Cerebellar nuclear complex (tissue), 1 donor: ENCODE results near the gene NOD1.
A peak's percentile ranks its signal among the peaks of the same experiment; 100 is the strongest.
"Not testable (repeated sequence)": the region's sequence is repeated elsewhere in the genome, so short reads cannot be mapped to it uniquely, and the experiment has no call there.

Experiments
- DNase-seq, 2 experiments: peaks; one replicate each; lab custom pipeline; 2025; lab: John Stamatoyannopoulos, UW

The NOD1 gene

DNA sequence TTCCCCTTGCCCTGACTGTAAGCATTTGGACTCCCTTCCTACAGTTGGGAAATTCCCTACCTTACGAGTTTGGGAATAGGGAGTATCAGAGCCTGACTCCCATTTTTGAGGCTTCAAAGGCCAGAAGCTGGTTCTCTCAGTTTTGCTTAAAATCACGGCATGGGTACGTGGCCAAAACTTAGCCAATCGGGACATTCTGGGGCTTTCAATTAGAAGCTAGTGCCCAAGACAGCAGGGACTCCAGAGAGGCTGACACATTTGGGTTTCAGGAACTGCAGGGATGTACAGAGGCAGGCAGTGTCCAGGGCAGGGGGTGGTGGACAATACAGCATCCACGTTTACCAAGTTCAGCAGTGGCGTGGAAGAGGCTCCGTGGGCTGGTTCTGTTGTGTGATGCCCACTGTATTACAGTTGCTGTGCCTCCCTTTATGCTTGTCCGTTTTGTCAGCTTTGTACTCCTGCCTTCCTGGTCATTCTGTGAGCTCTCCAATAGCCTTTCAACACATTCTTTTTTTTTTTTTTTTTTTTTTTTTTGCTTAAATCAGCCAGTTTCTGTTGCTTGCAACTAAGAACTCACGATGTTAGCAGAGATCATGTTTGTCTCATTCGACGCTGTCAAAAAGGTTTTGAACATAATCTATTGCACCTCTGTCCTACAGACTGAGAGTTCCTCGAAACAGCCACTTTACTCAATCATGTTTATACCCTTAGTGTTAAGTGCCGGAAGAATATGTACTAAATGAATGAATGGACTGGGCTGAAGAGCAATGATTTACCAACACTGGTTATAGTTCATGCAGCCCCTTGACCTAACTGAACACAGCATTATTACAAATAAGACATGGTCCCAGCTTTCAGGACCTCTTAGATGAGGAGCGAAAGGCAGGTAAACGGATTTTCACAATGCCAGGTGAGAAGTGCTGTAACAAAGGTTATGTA is 25.0 kb upstream of the NOD1 start:
- no peak for DNase-seq

DNA sequence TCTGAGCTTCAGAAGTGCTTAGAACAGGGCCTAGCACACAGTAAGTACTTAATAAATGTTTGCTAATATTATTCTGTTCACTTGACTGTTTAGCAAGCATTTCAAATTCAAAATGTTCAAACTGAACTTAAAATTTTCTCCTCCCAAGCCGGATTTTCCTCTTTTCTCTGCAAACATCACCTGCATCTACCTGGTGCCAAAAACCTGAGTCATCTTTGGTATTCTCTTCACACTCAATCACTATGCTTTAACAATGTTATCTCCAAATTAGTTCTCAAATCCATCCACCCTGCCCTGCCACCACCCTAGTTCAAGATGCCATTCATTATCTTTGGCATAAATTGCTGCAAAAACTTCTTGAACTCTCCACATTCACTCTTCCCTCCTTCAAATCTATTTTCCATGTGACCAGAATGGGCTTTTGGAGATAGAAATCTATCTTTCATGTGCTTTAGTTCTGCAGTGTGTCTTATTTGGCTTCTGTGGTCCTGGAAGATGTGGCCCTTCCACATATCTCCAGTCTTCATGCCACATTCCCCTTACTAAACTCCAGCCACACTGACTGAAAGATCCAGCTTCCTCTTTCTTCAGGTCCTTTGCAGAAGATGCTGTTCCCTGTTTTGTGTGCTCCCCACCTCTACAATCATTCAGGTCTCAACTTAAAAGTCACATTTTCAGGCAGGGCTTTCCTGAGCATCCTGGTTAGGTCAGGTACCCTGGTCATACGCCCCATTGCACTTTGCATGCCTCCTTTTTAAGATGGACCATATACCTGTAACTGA is 24.1 kb upstream of the NOD1 start:
- DNase-seq = no peak

DNA sequence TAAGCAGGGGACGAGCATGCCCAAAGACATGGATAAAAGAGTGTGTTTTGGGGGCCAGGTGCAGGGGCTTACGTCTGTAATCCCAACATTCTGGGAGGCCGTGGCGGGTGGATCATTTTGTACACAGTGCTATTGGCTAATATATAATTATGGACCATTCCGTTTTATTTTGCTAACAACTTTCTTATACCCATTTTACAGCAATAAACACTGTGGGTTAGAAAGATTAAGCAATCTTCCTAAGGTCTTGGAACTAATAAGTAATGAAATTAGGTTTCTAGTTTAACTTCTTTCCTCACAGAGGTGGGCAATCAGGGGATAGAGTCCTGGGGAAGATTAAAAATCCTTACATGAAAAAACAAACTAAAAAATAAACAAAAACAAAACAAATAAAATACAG is 22.7 kb upstream of the NOD1 start:
- no peak for DNase-seq

DNA sequence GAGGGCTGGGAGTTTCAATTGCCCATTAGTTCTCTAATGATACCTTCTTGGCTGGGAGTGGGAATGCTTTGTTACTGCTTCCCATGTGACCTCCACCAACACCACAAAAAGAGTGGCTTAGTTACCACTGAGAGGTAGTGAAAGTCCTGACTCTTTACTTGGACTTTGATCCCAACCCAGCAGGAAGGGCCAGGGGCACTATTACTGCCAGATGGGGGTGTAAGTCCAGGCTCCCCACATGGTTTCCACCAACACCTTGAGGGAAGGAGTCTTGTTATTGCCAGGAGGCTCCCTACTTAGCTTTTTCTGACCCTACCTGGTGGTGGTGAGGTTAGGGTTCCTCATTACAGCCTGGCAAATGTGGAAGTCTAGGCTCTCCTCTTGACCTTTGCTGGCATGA is 14.6 kb upstream of the NOD1 start:
- no peak for DNase-seq

DNA sequence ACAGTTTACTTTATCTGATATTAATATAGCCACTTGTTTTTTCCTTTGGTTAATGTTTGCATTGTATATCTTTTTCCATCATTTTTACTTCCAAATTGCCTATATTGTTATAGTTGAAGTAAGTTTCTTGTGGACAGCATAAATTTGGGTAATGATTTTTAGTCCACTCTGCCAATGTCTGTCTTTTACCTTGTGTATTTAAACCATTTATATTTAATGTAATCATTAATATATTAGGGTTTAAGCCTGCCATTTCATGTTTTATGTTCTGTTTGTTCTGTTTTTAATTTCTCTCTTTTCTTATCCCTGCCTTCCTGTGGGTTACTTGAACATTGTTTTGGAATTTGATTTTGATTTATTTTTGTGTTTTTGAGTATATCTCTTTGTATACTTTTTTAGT is 12.8 kb upstream of the NOD1 start:
- DNase-seq = no peak

DNA sequence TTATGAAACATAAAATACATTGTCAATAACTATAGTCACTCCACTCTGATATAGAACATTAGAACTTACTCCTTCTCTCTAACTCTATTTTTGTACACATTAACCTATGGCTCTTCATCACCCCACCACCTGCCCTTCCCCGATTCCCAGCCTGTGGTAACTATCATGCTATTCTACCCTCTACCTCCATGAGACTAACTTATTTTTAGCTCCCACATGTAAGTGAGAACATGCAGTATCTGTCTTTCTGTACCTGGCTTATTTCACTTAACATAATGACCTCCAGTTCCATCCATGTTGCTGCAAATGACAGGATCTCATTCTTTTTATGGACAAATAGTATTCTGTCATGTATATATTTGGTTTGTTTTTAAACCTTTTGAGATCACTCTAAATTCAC is 8.8 kb upstream of the NOD1 start:
- DNase-seq = no peak

DNA sequence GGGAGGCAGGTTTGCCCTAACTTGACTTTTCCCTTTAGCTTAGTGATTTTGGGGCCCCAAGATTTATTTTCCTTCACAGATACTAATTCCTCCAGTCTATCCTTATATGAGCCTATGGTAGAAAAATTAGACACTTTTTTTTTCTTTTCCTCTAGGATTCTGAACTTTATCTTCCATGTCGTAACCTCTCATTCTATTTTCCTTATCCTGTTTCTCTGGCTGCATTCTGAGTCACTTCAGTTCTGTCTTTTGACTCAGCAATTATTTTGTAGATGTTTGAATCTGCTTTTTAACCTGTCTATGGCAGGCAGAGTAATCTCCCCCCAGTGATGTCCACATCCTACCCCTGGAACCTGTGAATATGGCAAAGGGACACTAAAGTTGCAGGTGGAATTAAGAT is 7.1 kb upstream of the NOD1 start:
- DNase-seq = no peak

DNA sequence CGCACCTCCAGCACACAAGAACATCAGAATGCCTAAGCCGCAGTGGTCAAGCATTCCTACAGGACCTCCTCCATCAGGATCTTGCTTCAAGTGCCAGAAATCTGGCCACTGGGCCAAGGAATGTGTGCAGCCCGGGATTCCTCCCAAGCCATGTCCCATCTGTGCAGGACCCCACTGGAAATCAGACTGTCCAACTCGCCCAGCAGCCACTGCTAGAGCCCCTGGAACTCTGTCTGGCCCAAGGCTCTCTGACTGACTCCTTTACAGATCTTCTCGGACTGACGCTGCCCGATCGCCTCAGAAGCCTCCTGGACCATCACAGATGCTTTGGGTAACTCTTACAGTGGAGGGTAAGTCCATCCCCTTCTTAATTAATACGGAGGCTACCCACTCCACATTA is 2.8 kb upstream of the NOD1 start:
- not testable (repeated sequence) for DNase-seq

DNA sequence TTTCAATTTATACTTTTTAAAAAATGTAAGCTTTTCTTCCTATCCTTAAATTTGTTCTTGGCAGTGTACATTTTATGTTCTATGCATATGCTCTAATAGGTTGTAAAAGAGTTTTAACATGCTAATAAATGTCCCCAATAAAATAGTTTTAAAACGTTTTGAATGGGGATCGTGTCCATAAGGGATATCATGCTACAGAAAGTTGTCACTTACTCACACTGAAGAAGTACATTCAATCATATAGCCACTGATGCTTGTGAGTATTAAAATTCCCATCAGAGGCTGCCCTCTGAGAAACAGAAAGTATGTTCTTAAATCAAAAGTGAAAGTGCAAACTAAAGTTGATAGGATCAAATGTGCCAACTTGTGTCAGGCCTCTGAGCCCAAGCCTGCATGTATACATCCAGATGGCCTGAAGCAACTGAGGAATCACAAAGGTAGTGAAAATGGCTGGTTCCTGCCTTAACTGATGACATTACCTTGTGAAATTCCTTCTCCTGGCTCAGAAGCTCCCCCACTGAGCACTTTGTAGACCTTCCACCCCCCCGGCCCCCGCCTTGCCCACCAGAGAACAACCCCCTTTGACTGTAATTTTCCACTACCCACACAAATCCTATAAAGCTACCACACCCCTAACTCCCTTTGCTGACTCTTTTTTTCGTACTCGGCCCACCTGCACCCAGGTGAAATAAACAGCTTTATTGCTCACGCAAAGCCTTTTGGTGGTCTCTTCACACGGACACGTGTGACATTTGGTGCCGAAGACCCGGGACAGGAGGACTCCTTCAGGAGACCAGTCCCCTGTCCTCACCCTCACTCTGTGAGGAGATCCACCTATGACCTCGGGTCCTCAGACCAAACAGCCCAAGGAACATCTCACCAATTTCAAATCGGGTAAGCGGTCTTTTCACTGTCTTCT is 877 bp upstream of the NOD1 start:
- DNase-seq = no peak

DNA sequence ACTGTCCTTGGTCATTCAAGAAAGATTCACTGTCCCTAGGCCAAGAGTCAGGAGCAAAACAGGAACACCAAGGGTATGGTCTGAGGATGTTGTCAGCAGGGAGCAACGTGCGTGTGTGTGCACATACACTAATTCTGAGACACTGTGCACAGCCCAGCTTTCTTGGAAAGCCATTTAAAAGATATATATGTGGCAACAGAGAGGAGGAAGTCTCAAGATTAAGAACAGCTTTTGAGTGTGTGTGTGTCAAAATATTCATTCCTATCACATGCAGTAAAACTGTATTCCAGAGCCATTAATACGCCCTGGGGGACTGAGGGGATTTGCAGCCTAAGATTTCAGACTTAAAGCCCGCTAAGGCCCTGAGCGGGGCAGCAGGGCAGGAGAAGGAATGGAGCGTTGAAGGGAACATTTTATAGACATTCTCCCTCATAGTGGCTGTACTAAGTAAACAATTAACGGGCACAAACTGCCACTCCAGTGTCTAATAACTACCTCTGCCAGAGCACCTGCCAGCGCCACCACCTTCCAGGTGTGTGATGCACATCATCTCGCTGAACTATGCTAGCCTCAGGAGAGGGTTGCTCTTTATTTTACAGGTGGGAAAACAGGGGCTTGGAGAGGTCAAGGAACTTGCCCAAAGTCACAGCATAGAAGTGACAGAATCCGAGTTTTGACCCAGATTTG is 2.0 kb downstream of the NOD1 start:
- no peak for DNase-seq

DNA sequence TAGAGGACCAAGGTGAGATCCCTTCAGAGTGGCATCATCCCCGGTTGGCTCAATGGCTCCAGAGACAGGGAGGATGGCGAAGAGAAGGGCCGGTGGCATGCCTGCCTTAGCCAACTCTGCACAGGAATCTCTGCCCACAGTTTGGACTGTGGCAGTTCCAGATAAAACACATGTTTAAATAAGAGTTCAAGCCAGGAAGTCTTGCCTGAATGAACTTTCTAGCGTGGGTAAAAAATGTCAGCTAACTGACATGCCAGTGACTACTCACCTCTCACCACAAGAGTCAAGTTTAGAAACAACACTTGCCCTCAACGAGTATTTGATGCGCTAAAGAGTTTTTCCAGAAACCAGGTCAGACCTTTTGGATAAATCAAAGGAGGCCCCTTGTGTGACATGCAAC is 3.0 kb downstream of the NOD1 start:
- no peak for DNase-seq

DNA sequence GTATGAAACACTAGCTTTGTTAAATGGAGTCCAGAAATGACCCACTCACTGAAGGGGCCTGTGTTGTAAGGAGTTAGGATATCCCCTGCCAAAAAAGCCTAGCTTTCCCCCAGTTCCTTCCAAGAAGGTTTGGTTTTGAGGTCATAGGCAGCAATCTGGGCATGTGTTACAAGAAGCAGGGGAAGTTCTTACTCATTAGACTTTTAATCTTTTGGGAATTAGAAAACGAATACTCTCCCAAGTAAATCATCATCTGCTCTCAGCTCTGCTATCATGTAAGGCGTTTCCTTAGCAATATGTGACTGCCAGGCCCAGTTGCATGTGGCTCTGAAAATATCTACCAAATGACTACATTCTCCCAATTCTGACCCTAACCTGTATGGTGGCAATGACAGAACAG is 3.7 kb downstream of the NOD1 start:
- DNase-seq = no peak

DNA sequence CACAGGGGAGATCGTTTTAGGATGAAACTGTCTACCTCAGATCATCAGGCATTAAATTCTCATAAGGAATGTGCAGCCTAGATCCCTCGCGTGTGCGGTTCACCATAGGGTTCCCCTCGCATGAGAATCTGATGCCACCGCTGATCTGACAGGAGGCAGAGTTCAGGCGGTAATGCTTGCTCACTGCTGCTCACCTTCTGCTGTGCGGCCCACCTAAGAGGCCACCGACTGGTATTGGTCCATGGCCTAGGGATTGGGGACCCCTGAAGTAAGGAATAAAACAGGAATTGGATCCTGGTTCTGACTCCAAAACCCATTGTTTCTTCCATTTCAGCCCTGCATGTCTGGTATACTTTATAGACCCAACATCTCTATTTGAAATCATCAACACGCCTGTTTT is 4.1 kb downstream of the NOD1 start:
- no peak for DNase-seq

DNA sequence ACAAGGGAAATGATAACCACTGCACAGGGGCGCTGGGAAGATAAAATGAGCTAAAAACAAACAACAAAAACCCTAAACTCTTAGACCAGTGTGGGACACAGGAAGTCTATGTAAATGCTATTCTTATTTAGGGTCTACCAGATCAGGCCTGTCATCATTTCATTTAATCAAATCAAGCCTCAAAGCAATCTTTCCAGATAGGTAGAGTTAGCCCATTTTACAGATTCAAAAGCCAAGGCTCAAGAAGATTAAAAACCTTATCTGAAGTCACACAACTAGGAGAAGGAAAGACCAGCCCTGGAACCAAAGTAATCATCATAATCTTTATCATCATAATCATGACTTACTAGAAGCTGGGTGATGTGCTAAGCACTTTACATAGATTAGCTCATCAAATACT is 4.7 kb downstream of the NOD1 start:
- no peak for DNase-seq

DNA sequence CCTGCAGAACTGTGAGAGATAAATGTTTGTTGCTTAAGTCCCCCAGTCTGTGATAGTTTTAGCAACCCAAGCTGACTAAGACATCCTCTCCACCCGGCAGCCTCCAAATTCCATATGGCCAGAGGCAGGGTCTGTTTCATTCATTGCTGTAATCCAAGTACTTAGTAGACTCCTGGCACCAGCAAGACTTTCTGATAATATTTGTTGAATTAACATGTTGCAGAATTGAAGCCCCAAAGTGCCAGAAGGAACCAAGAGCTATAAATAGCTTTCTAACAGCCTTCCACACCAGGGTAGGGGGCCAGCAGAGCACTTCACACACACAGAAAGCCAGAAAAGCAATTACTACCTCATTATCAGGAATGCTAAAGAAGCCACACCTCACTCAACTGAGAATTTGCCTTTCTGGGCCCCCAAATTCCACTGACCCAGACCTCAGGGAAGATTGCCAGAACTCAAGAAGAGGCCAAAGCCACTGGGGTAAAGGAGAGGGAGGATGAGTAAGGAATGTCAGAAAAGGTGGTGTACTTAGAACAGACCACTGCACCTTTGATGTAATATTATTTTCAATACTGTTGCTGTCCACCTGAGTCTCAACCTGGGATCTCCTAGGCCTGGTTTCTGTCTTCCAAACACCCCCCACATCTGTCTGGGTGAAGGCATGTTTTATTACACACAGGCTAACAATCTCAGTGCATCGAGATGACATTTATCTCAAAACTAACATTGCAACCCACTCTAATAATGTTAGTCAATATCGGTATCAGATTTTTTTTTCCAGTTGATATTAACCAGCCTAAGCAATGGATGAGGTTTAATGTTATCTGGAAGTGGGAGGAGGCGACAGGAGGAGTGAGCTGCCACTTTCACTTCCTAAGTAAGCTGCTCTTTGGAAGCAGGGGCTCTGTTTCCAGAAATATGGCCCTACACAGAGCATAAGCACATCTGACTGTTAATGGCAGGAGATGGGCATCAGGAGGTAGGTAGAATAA is 5.5 kb downstream of the NOD1 start:
- no peak for DNase-seq

DNA sequence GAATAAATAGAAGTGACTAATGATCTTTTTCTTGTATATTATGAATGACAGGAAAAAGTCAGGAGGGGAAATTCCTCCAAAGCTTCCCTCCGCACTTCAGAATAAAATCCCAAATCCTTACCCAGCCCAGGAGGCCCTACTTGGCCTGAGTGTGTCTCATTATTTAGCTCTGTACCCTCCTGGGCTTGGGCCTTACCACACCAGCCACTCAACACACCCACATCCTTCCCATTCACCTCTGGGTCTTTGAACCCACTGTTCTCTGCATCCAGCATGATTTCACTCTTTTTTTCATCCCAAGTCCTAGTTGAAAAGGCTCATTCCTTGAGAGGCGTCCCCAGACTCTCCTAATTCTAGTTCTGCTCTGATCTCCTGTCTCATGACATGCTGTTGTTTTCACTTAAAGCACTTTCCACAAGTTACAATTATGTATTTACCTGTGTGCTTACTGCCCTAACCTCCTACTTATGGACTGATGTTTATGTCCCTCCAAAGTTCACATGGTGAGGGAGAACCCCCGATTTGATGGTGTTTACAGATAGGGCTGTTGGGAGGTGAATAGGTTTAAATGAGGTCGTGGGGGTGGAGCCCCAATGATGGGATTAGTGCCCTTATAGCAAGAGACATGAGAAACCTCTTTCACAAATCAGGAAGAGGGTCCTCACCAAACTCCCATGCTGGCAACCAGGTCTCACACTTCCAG is 6.4 kb downstream of the NOD1 start:
- no peak for DNase-seq

DNA sequence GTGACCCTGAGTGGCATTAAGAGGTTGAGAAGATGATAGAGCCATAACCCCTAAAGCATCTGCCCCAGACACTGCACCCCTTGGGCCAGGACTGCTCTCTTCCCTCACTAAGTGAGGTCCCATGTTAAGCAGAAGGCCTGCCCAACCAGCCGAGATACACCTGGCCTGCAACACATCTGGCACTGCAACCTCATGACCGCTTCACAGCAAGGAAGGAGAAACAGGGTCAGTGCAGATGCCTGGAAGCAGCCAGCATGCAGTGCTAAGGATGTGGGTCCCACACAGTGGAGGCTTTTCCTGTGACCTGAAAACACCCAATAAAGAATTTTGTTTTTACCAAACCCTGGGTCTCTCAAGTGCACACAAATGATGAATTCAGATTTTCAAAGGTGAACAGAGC is 7.4 kb downstream of the NOD1 start:
- no peak for DNase-seq

DNA sequence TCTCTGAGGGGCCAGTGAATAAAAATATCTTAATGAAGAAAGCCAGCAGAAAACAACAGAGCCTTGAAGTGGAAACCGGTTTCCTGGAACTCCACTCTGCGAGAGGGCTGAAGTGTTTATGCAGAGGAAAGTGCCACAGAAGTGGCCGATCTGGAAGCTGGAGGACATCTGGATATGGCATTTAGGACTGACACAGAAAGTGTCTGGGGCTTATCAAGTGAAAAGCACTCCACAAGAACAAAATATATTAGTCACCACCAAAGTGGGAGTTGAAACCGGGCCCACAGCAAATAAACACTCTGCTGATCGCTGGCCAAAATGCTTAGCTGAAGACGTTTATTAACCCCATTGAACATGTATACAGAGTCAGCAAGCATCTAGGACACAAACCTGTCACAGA is 7.8 kb downstream of the NOD1 start:
- no peak for DNase-seq

DNA sequence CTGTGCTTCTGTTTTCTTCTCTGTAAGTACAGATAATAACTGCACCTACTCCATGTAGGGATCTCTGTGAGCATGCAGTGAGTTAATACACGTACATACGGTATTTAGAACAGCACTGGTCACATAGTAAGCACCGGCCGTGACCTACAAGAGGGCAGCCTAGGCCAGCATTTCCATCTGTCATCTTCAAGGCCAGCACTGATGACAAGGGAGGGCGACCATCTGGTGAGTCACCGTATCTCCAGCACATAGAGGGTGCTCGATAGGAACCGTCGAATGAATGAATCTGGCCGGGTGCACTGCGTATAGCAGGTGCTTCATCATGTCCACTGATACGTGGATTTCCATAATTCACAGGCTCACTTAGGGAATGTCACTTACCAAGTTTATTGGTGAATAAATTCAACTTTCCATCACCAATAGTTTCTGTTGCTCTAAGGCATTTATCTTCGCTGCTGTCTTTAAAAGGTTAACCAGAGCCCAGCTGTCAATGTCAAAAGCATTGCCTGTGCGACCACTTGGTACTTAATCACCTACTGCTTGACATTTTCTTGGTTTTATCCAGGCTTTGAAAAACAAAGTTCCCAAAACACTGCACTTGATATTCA is 8.3 kb downstream of the NOD1 start:
- DNase-seq = peak; percentile 29 to 48
